GM08714 (cell line): ENCODE results near the gene IFI30.

Experiments
- H3K4me3 ChIP-seq: fragments of 200-500 bp; sonication (Bioruptor generic); 2 replicates; pipeline ENCODE4 v1.5.1; 2014; ENCODE audit warnings: mild to moderate bottlenecking, low read length, inconsistent platforms
- ZNF274 ChIP-seq: IDR thresholded peaks from 2 replicates; pipeline ENCODE4 v1.6.1; 2012; ENCODE audit warnings: mild to moderate bottlenecking, low read depth, low read length

IFI30 gene

DNA sequence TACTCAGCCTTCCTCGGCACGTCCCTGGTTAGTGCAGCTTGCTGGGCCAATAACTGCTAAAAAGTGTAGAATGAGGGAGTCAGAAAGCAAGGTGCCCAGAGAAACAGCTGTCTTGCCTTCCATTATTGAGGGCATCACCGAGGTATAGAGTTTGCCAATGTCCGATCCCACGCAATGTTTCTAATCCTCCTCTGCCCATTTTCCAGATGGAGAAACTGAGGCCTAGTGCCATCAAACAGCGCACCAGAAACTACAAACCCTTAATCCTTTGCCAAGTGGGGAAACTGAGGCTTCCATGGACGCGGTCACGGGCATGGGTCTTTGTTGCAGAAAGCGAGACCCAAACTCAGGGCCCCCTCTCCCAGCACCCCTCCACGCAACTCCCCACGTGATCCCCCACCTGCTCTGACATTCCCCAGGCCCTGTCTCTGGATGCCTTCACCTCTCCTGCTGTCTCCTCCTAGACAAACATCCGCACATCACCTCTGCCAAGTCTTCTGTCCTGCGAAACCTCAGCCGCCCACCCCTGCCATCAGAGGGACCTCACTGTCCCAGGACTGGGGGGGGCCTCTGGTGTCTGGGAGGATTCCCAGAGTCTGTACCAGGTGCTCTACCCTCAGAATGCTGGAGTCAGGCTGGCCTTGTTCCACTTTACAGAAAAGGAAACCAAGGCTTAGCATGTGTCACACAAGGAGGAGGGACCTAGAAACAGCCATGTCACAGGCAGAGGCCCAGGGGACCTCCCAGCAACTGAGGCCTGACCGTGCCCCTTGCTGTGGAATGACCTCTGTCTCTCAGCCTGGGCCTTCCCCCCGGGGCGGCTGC, 53.6 kb downstream of the IFI30 start:
- no peak for TF ChIP-seq ZNF274
- H3K4me3 ChIP-seq = no peak overlapping the region
